KBM-7 (cell line): ENCODE results near the gene HES5.

Experiments
- DNase-seq: peaks from one replicate; pipeline ENCODE4 v3.0.0-alpha.2; 2015
- in situ Hi-C: fragments of 300-500 bp; cut with MboI; formaldehyde crosslinking; loops from 2 replicates; pipeline ENCODE4 v1.14.3; 2020; ENCODE audit warnings: low sequenced_read_pairs, low pct_unique_long_range_greater_than_20kb, mixed read lengths

Gene HES5

GRCh38 chr1:2520806-2521205 is 9.3 kb downstream of the HES5 start:
- in situ Hi-C loops = no loop called here
- DNase-seq = no peak

GRCh38 chr1:2520206-2520605 is 9.9 kb downstream of the HES5 start:
- in situ Hi-C loops = no loop called here
- no peak for DNase-seq

GRCh38 chr1:2519729-2520128 is 10.3 kb downstream of the HES5 start:
- in situ Hi-C loops = no loop called here

GRCh38 chr1:2519029-2519685 is 10.9 kb downstream of the HES5 start:
- in situ Hi-C loops = no loop called here
- DNase-seq = no peak

More at GRCh38 chr1:2519729-2520128, 10.3 kb downstream of the HES5 start:
- no peak for DNase-seq

- no peak for DNase-seq
- in situ Hi-C loops = no loop called here
These were observed 11.5 kb downstream of the HES5 start for GRCh38 chr1:2518528-2518927.

- no peak for DNase-seq
- in situ Hi-C loops = no loop called here
These were observed 12.1 kb downstream of the HES5 start for GRCh38 chr1:2517966-2518365.

GRCh38 chr1:2516946-2517345 is 13.1 kb downstream of the HES5 start:
- in situ Hi-C loops = no loop called here
- no peak for DNase-seq

- DNase-seq = no peak
- in situ Hi-C loops = no loop called here
These were observed 13.9 kb downstream of the HES5 start for GRCh38 chr1:2516124-2516523.

- in situ Hi-C loops = no loop called here
These were observed 14.3 kb downstream of the HES5 start for GRCh38 chr1:2515763-2516080.

GRCh38 chr1:2514863-2515762 is 14.9 kb downstream of the HES5 start:
- no peak for DNase-seq
- in situ Hi-C loops = no loop called here

More at GRCh38 chr1:2515763-2516080, 14.3 kb downstream of the HES5 start:
- no peak for DNase-seq

- in situ Hi-C loops = no loop called here
- no peak for DNase-seq
These were observed 16.0 kb downstream of the HES5 start for GRCh38 chr1:2513939-2514652.

- DNase-seq = no peak
- in situ Hi-C loops = no loop called here
These were observed 17.1 kb downstream of the HES5 start for GRCh38 chr1:2512862-2513421.

GRCh38 chr1:2510366-2511155 is 19.5 kb downstream of the HES5 start:
- DNase-seq = no peak
- in situ Hi-C loops = no loop called here

GRCh38 chr1:2509589-2509988 is 20.5 kb downstream of the HES5 start:
- DNase-seq = no peak
- in situ Hi-C loops = no loop called here

- in situ Hi-C loops = no loop called here
- no peak for DNase-seq
These were observed 21.3 kb downstream of the HES5 start for GRCh38 chr1:2508751-2509150.

GRCh38 chr1:2508180-2508579 is 21.9 kb downstream of the HES5 start:
- in situ Hi-C loops = no loop called here

GRCh38 chr1:2507744-2508155 is 22.3 kb downstream of the HES5 start:
- in situ Hi-C loops = no loop called here

More at GRCh38 chr1:2508180-2508579, 21.9 kb downstream of the HES5 start:
- no peak for DNase-seq

GRCh38 chr1:2506901-2507565 is 23.0 kb downstream of the HES5 start:
- in situ Hi-C loops = no loop called here
- DNase-seq = no peak

More at GRCh38 chr1:2507744-2508155, 22.3 kb downstream of the HES5 start:
- DNase-seq = no peak
